ENCODE results near the gene OR2T2.
"Not testable (repeated sequence)": the region's sequence is repeated elsewhere in the genome, so short reads cannot be mapped to it uniquely, and the experiment has no call there.

DNA sequence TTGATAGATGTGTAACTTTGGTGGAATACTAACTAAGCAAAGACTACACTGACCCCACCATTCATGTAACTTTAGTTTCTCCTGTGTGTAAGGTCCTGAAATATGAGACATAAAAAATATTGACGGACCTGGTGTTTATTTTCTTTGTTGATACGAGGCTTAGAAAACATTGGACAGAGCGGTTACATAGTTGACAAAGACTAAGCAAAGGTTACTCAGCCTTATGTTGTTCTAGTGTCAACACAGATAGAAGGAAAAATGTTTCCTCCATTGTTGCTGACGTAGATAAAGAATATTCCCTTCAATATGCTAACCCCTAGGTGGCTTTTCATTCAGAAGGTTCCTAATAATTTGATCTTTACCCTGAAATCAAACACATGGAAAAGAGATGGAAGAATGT, 9.6 kb downstream of the OR2T2 start:
- not testable (repeated sequence) for TF ChIP-seq YY1 (IDR thresholded peaks at IDR 0.05); HNF4G (IDR thresholded peaks at IDR 0.05); RAD21 (IDR thresholded peaks at IDR 0.05); EGR1 (IDR thresholded peaks at IDR 0.05; ENCODE audit: low read depth in 2 of 2); JUND (IDR thresholded peaks at IDR 0.05); GABPA (IDR thresholded peaks at IDR 0.05 in 1 of 2, conservative IDR thresholded peaks at IDR 0.05 in 1 of 2)
- TF ChIP-seq, protein P1, sequence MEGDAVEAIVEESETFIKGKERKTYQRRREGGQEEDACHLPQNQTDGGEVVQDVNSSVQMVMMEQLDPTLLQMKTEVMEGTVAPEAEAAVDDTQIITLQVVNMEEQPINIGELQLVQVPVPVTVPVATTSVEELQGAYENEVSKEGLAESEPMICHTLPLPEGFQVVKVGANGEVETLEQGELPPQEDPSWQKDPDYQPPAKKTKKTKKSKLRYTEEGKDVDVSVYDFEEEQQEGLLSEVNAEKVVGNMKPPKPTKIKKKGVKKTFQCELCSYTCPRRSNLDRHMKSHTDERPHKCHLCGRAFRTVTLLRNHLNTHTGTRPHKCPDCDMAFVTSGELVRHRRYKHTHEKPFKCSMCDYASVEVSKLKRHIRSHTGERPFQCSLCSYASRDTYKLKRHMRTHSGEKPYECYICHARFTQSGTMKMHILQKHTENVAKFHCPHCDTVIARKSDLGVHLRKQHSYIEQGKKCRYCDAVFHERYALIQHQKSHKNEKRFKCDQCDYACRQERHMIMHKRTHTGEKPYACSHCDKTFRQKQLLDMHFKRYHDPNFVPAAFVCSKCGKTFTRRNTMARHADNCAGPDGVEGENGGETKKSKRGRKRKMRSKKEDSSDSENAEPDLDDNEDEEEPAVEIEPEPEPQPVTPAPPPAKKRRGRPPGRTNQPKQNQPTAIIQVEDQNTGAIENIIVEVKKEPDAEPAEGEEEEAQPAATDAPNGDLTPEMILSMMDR (IDR thresholded peaks at IDR 0.05; ENCODE audit: low read depth, low read length, missing input control), result not testable (repeated sequence)
- TF ChIP-seq, protein P2, sequence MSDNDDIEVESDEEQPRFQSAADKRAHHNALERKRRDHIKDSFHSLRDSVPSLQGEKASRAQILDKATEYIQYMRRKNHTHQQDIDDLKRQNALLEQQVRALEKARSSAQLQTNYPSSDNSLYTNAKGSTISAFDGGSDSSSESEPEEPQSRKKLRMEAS (IDR thresholded peaks at IDR 0.05), result not testable (repeated sequence)
- TF ChIP-seq, protein P3, sequence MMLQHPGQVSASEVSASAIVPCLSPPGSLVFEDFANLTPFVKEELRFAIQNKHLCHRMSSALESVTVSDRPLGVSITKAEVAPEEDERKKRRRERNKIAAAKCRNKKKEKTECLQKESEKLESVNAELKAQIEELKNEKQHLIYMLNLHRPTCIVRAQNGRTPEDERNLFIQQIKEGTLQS (IDR thresholded peaks at IDR 0.05), result not testable (repeated sequence)

Data from liver (tissue), 3 donors.